OCI-LY1 (cell line): ENCODE measurements around the gene CNTNAP2.

Source experiments
- H2AFZ ChIP-seq: fragments of 200-600 bp; sonication (generic), shearing (Covaris generic); 2 replicates; pipeline ENCODE4 v1.6.0; 2014; ENCODE audit warnings: antibody characterized with exemption, mild to moderate bottlenecking, low read length
- H3F3A ChIP-seq: fragments of 200-600 bp; sonication (generic), shearing (Covaris generic); 2 replicates; pipeline ENCODE4 v1.6.0; 2014; ENCODE audit warnings: mild to moderate bottlenecking, antibody characterized with exemption, low read length, moderate library complexity; ENCODE audit not compliant: insufficient read depth
- H3K27ac ChIP-seq: fragments of 200-600 bp; sonication (generic); 2 replicates; pipeline ENCODE4 v1.5.1; 2014; ENCODE audit warnings: low read length, mixed run types, mild to moderate bottlenecking, low read depth; ENCODE audit not compliant: poor library complexity, severe bottlenecking
- H3K27me3 ChIP-seq: fragments of 200-600 bp; sonication (generic); 2 replicates; pipeline ENCODE4 v1.6.0; 2014; ENCODE audit warnings: antibody characterized with exemption, mild to moderate bottlenecking, low read length, moderate library complexity; ENCODE audit not compliant: insufficient read depth
- H3K36me3 ChIP-seq: fragments of 200-600 bp; sonication (generic); 2 replicates; pipeline ENCODE4 v1.6.1; 2014; ENCODE audit warnings: mild to moderate bottlenecking, antibody characterized with exemption, low read length, moderate library complexity, mixed read lengths; ENCODE audit not compliant: insufficient read depth
- H3K4me1 ChIP-seq: fragments of 200-600 bp; sonication (generic); 2 replicates; pipeline ENCODE4 v1.5.1; 2014; ENCODE audit warnings: mild to moderate bottlenecking, low read length, moderate library complexity; ENCODE audit not compliant: insufficient read depth, severe bottlenecking
- H3K4me2 ChIP-seq: fragments of 200-600 bp; sonication (generic), shearing (Covaris generic); 2 replicates; pipeline ENCODE4 v1.6.1; 2014; ENCODE audit warnings: low read length
- H3K4me3 ChIP-seq: fragments of 200-600 bp; sonication (generic); 2 replicates; pipeline ENCODE4 v1.5.1; 2014; ENCODE audit warnings: low read length, low read depth, mild to moderate bottlenecking, mixed read lengths; ENCODE audit not compliant: poor library complexity, severe bottlenecking
- H3K79me2 ChIP-seq: fragments of 200-600 bp; shearing (Covaris generic); 2 replicates; pipeline ENCODE4 v1.6.1; 2016; ENCODE audit warnings: mixed run types, low read length, mixed read lengths; ENCODE audit not compliant: insufficient read depth
- H3K9ac ChIP-seq: fragments of 200-600 bp; sonication (generic), shearing (Covaris generic); 2 replicates; pipeline ENCODE4 v1.6.1; 2014; ENCODE audit warnings: mild to moderate bottlenecking, low read length, mixed read lengths
- H3K9me2 ChIP-seq: fragments of 200-600 bp; sonication (generic), shearing (Covaris generic); 2 replicates; pipeline ENCODE4 v1.6.1; 2014; ENCODE audit warnings: low read depth, mild to moderate bottlenecking, low read length, mixed read lengths
- H3K9me3 ChIP-seq: fragments of 200-600 bp; shearing (Covaris generic); 2 replicates; pipeline ENCODE4 v1.6.1; 2014; ENCODE audit warnings: low read length, mixed read lengths
- H4K20me1 ChIP-seq: fragments of 200-600 bp; sonication (generic), shearing (Covaris generic); 2 replicates; pipeline ENCODE4 v1.6.0; 2016; ENCODE audit warnings: mild to moderate bottlenecking, low read length; ENCODE audit not compliant: insufficient read depth
- EZH2 ChIP-seq: fragments of 200-600 bp; sonication (generic), shearing (Covaris generic); IDR thresholded peaks from 2 replicates; pipeline ENCODE4 v1.8.0; 2017; ENCODE audit warnings: borderline replicate concordance, mixed run types, mild to moderate bottlenecking, antibody characterized with exemption, low read length, moderate library complexity, mixed read lengths
- TF ChIP-seq, protein P1 (sequence below): fragments of 200-600 bp; sonication (generic), shearing (Covaris generic); IDR thresholded peaks from 2 replicates; pipeline ENCODE4 v1.5.1; 2017; ENCODE audit warnings: mild to moderate bottlenecking, antibody characterized with exemption, low read length, moderate library complexity, mixed read lengths

CNTNAP2 gene

GRCh38 chr7:147971606-147972110, 1855.1 kb downstream of the CNTNAP2 start:
- no peaks in the 10 kb centered on the region for H3K79me2 ChIP-seq
- no peak overlapping the region for H3K4me3 ChIP-seq
- H3K36me3 ChIP-seq = no peaks in the 10 kb centered on the region
- H3K9me3 ChIP-seq = no peaks in the 10 kb centered on the region
- no peak overlapping the region for H3K4me2 ChIP-seq
- H4K20me1 ChIP-seq = no peaks in the 10 kb centered on the region
- no peak overlapping the region for H3K9ac ChIP-seq
- H3K27me3 ChIP-seq = no peaks in the 10 kb centered on the region
- H2AFZ ChIP-seq = no peak overlapping the region
- H3F3A ChIP-seq = no peaks in the 10 kb centered on the region
- no peak for TF ChIP-seq EZH2
- TF ChIP-seq, protein P1, sequence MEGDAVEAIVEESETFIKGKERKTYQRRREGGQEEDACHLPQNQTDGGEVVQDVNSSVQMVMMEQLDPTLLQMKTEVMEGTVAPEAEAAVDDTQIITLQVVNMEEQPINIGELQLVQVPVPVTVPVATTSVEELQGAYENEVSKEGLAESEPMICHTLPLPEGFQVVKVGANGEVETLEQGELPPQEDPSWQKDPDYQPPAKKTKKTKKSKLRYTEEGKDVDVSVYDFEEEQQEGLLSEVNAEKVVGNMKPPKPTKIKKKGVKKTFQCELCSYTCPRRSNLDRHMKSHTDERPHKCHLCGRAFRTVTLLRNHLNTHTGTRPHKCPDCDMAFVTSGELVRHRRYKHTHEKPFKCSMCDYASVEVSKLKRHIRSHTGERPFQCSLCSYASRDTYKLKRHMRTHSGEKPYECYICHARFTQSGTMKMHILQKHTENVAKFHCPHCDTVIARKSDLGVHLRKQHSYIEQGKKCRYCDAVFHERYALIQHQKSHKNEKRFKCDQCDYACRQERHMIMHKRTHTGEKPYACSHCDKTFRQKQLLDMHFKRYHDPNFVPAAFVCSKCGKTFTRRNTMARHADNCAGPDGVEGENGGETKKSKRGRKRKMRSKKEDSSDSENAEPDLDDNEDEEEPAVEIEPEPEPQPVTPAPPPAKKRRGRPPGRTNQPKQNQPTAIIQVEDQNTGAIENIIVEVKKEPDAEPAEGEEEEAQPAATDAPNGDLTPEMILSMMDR = no peak
- no peak overlapping the region for H3K27ac ChIP-seq
- no peaks in the 10 kb centered on the region for H3K9me2 ChIP-seq
- H3K4me1 ChIP-seq = no peaks in the 10 kb centered on the region

- no peaks in the 10 kb centered on the region for H3F3A ChIP-seq
- H3K27ac ChIP-seq = no peak overlapping the region
- H3K4me2 ChIP-seq = no peak overlapping the region
- no peaks in the 10 kb centered on the region for H3K4me1 ChIP-seq
- H3K27me3 ChIP-seq = no peaks in the 10 kb centered on the region
- H3K9ac ChIP-seq = no peak overlapping the region
- no peaks in the 10 kb centered on the region for H3K9me2 ChIP-seq
- H3K36me3 ChIP-seq = no peaks in the 10 kb centered on the region
- H2AFZ ChIP-seq = no peak overlapping the region
- no peak overlapping the region for H3K4me3 ChIP-seq
- H3K79me2 ChIP-seq = no peaks in the 10 kb centered on the region
- no peaks in the 10 kb centered on the region for H4K20me1 ChIP-seq
- TF ChIP-seq, protein P1 = no peak
- no peak for TF ChIP-seq EZH2
- H3K9me3 ChIP-seq = no peaks in the 10 kb centered on the region
Measured at GRCh38 chr7:147978201-147978600, 1861.6 kb downstream of the CNTNAP2 start.

DNA sequence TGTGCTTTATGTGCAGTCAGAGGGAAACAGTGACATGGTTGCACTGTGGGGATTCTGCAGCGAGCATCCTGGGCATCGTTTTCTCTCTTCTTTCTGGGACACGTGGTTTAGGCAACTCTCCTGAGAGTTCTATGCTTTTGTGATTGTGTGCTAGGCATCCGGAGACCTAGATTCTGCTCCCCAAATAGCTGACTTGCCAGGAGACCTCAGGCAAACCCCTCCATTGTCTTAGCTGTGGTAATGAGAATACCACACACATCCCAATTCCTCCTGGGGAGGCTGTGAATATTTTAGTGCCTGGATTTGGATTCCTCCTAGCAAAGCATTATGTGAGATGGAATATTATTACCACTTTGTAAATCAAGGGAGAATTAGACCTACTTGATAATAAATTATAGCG, 1862.0 kb downstream of the CNTNAP2 start:
- H2AFZ ChIP-seq = no peak overlapping the region
- H3K36me3 ChIP-seq = no peaks in the 10 kb centered on the region
- H3K27ac ChIP-seq = no peak overlapping the region
- no peak overlapping the region for H3K4me3 ChIP-seq
- H3K27me3 ChIP-seq = no peaks in the 10 kb centered on the region
- no peak overlapping the region for H3K4me2 ChIP-seq
- H3K4me1 ChIP-seq = no peaks in the 10 kb centered on the region
- no peaks in the 10 kb centered on the region for H3K79me2 ChIP-seq
- TF ChIP-seq, protein P1 = no peak
- TF ChIP-seq EZH2 = no peak
- no peak overlapping the region for H3K9ac ChIP-seq
- no peaks in the 10 kb centered on the region for H3F3A ChIP-seq
- no peaks in the 10 kb centered on the region for H3K9me2 ChIP-seq
- H4K20me1 ChIP-seq = no peaks in the 10 kb centered on the region
- H3K9me3 ChIP-seq = no peaks in the 10 kb centered on the region
